HG02884 (cell line): ENCODE measurements around the gene ADAM15.

Experiments used
- ATAC-seq: cut with Tn5 transposase; IDR thresholded peaks from one replicate; pipeline ENCODE4 v1.9.1; 2021; ENCODE audit warnings: mild to moderate bottlenecking, moderate library complexity; ENCODE audit not compliant: unreplicated experiment

ADAM15 gene

DNA sequence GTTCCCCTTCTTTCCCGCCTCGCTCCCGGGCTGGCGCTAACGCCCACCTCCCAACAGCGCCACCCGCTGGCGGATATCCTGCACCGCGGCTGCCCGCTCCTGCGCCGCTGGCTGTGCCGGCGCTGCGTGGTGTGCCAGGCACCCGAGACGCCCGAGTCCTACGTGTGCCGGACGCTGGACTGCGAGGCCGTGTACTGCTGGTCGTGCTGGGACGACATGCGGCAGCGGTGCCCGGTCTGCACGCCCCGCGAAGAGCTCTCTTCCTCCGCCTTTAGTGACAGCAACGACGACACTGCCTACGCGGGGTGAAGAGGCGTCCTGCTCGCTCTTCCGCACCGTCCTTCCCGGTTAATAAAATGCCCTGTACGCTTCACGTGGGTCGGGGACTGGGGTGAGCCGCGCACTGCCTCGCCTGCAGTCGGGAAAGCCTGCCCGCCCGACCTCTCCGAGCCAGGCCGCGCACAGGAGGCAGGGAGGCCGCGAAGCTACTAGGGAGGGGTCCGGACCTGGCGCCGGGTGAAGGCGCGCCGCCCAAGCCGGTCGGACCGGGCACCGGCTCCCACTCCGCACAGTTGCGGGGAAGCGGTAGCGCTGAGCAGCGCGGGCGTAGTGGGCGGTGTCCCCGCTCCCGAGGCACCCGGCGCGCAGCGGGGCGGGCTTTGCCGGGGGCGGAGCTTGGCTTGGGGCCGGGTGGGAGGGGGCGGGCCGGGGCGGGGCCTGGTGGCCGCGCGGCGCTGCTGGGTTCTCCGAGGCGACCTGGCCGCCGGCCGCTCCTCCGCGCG lies at the start of gene ADAM15:
ADAM15 (plus strand) TSS at position 757 of the 782 bp plus-strand sequence. CDS start 71 bp downstream, outside the sequence.
- peak; percentile 54 for ATAC-seq

GRCh38 chr1:155001425-155001674 lies 49.8 kb upstream of the ADAM15 start:
- ATAC-seq: no peak

GRCh38 chr1:155001675-155002463 lies 49.2 kb upstream of the ADAM15 start:
- ATAC-seq: no peak

GRCh38 chr1:155002464-155003226 lies 48.5 kb upstream of the ADAM15 start, which contains the start of gene ZBTB7B:
TSS of gene ZBTB7B (plus strand) at chr1:155002802. CDS start at chr1:155014661, 11,859 bp downstream.
- ATAC-seq: no peak

GRCh38 chr1:155003227-155003765 lies 47.8 kb upstream of the ADAM15 start:
- ATAC-seq: no peak

DNA sequence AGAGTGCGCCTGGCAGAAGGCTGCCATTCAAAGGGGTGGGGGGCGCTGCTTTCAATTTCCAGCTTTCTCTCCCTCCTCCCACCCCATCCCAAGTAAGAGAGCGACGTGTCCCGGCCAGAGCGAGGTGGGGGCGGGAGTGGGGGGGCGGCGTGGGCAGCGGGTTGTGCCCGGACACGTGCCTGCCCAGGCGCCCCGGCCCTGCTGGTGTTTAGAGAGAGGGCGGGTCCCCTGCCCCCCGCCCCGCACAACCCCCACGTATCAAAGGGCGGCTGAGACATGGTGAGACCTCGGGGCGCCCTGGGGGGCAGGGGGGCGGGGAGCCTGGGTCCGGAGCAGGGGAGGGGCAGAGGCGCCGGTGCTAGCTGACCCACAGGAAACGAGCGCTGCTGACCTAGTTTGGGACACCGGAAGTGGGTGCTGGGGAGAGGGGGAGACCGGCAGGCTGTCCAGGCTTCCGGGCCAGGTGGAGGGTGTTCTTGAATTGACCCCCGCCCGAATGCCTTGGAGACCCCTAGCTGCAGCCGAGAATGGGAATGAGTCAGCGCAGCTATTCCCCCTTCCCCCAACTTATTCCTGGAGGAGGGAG lies 47.3 kb upstream of the ADAM15 start:
- no peak for ATAC-seq

GRCh38 chr1:155004352-155005075 lies 46.6 kb upstream of the ADAM15 start:
- no peak for ATAC-seq

GRCh38 chr1:155005076-155006011 lies 45.8 kb upstream of the ADAM15 start:
- ATAC-seq: no peak

DNA sequence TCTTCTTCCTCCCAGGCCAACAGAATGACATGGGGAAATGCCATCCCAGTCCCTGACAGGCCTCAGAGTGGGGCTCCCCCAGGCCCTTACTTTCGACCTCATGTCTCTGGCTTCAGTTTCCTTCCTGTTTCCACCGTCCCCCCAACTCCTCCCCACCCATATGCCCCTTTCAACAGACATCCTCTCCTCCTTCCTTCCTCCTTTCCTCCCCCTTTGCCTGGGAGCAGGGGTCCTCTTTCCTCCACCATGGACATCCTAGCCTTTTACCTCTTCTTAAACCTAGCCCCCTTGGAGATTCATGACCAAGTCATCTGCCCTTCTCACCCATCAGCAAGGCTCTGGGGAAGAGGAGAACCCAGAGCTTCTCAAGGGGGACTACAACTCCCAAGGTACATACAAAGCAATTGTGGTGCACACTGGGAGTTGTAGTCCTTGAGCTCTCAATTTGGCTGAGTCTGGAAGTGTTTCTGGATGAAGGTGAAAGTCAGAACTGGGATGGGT lies 44.5 kb upstream of the ADAM15 start:
- no peak for ATAC-seq

GRCh38 chr1:155007251-155007828 lies 43.8 kb upstream of the ADAM15 start:
- ATAC-seq: no peak

DNA sequence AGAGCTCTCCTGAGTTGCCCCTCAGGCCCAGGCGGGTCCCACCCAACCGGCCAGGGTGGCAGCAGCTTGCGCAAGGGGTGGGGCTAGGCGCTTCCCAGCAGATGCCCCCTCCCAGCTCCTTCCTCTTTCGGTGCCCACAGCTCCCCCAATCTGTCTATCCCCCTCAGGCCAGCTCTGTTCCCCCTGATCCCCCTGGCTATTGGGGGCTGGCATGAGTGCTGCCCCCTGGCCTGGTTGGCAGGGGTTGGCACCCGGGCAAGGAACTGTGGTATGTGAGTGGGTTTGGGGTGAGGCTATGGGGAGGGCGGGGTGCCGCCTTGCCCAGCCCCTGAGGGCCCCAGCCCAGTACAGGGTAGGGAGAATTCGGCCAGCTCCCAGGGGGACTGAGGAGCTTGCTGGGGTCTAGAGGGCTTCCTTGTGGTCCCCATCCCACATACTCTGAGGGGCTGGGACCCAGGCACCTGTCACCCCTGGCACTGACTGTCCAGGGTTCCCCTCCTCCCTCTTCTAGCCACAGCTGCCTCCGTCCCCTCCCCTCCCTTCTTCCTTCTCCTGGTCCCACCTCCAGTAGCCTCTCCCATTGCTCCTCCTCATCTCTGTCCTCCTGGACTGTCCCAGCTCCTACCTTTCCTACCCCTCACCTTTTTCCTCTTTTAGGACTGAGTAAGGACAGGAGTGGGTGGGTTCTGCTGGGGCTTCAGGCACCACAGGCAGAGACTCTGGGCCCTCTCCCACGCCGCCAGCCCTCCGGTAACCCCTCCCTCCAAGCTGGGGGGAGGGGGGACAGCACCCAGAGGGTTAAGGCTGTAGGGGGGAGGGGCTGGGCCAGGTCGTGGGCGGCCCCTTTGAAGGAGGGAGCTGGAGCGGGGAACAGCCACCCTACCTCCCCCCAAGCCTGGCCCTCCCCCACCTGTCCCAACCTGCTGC lies 42.8 kb upstream of the ADAM15 start:
- no peak for ATAC-seq

DNA sequence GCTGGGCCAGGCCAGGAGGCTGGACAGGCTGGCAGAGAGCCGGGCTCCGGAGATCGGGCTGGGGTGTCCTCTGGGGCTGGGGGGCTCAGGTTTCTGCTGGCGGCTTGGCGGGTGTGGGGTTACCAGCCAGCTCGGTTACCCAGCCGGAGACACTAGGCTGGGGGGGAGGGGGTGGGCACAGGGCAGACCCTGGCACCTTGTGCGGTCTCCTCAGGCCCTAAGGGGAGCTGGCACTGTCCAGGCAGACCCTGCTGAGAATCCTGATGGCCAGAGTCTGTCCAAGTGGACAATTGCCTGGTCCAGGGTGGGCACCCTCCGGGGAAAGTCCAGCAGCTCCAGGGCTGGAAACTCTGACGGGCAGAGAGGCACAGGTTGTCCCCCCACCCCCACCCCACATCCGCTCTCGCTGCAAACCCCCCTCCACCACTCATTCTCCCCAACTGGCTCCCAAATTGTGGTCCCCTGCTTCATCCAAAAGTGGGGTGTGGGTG lies 41.9 kb upstream of the ADAM15 start:
- ATAC-seq: no peak

GRCh38 chr1:155009742-155010141 lies 41.4 kb upstream of the ADAM15 start:
- ATAC-seq: no peak

GRCh38 chr1:155010211-155010918 lies 40.8 kb upstream of the ADAM15 start:
- no peak for ATAC-seq

GRCh38 chr1:155011004-155011416 lies 40.1 kb upstream of the ADAM15 start:
- no peak for ATAC-seq

DNA sequence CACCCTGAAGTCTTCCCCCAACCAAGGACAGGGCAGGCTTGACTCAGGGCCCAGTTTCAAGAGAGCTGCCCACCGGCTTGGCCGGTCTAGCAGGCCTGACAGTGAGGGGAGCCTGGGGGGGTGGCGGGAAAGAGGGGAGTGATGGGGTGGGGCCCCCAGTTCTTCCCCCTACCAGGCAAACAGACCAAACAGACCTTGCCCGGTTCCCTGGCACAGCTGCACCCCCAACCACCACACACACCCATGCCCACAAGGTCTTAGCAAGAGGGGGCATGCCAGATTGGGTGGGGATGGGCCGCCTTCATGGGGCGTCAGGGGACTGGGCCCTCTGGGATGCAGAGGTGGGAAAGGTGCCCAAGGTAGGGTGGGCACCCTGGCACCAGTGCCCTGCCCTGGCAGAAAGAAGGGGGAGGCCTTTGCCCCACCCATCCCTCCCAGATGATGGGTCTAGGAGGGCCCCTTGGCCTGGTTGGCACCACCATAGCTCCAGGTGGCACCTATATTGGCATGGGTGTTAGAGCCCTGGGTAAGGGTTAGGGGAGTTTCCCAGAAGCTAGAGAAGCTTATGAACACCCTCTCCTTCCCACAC lies 39.6 kb upstream of the ADAM15 start:
- ATAC-seq: no peak
